Renal pelvis (tissue), 4 donors: Measurements from ENCODE around the gene DPP6. TPM values are rescaled to one million over a fixed set of nuclear protein-coding genes. Genes with fewer than 3 reads are reported as not detected.
"Not testable (repeated sequence)": the region's sequence is repeated elsewhere in the genome, so short reads cannot be mapped to it uniquely, and the experiment has no call there.

ENCODE experiments used
- DNase-seq: peaks from one replicate; pipeline ENCODE4 v3.0.0-alpha.2; 2013
- polyA plus RNA-seq, 3 donors: library from polyadenylated mRNA; unstranded; fragments of 120-200 nt; gene quantifications; one replicate each; pipeline ENCODE4 v1.2.1, GENCODE V29; 2013; ENCODE audit not compliant: insufficient read length in 3 of 3

DPP6 gene
- polyA plus RNA-seq, 3 donors = 33.5 to 49.0 (median 44.4) TPM

GRCh38 chr7:154058783-154059182 lies 6.6 kb downstream of the DPP6 start:
- not testable (repeated sequence) for DNase-seq

- not testable (repeated sequence) for DNase-seq
These were observed 8.4 kb downstream of the DPP6 start for GRCh38 chr7:154060551-154060950.

DNA sequence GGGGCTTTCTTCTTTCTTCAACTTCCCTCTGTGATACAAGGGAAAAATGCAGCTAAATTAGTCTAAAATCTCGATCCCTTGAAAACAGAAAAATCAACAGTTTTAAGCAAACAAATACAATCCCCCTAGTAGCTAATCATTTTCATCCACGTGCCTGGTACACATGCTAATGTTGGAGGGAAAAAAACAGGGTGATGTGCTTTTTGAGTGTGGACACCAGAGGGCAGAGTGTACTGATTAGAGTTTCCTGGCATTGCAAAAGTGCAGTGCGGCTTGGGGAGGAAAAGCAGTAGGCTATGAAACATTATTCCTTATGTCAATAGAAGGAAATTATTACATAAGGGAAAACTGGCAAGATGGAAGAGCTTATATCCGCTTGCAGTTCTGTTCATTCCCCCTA lies 19.6 kb downstream of the DPP6 start:
- DNase-seq = not testable (repeated sequence)

GRCh38 chr7:154072395-154073181 lies 20.4 kb downstream of the DPP6 start:
- DNase-seq = not testable (repeated sequence)

GRCh38 chr7:154078523-154078922 lies 26.3 kb downstream of the DPP6 start:
- DNase-seq = not testable (repeated sequence)

DNA sequence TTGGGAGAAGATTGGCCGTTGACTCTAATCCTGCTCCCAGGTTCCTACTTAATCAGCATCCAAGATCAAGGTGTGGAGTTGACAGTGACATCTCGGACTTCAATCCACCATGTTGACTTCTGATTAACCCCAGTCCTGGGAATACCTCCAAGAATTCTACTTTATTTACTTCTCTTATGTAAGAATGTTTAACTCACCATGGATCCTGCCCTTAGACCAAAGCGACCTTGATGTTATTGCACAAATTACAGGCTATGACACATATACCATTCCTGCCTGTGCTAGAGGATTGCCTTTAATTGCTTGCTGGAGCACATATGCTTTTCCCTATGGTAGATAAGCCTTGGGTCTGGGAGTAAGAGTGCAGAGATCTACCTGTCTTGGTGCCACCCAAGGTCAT lies 28.1 kb downstream of the DPP6 start:
- not testable (repeated sequence) for DNase-seq

- not testable (repeated sequence) for DNase-seq
These were observed 35.0 kb downstream of the DPP6 start for GRCh38 chr7:154087037-154087725.

DNA sequence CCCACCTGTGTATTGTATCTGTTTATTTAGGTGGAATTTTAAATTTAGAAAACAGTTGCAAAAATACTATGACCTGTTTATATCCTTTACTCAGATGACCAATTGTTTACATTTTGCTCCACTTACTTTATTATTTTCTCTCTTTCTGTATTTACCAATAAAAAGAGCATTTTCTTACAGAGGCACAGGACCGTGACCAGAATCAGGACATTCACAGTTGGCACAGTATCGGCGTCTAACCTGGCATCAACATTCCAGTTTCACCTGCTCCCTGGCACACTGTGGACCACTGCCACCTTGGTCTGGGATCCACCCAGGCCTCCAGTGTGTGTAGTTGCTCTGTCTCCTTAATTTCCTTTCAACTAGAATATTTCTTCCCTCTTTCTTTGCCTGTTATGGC lies 39.9 kb downstream of the DPP6 start:
- DNase-seq = not testable (repeated sequence)

DNA sequence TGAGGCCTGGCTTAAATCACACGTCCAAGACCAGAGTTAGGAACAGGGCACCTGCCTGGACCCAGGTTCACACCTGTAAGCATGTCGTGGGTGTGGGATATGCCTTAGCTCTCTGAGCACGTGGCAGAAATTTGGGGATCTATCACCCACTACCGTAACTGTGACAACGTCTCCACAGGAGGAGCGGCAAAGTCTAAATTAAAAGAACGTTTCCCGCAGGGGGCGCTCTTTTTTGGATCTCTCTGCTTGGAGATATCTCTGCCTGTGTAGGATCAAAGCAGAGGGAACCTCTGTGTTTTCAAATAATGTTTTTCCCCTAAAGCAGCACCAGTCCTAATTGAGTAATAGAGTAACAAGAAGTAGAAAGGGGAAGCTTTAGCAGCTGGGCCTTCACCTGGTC lies 43.0 kb downstream of the DPP6 start:
- DNase-seq = not testable (repeated sequence)

GRCh38 chr7:154105063-154105462 lies 52.9 kb downstream of the DPP6 start:
- DNase-seq = not testable (repeated sequence)

GRCh38 chr7:154109615-154110014 lies 57.4 kb downstream of the DPP6 start:
- DNase-seq = not testable (repeated sequence)

DNA sequence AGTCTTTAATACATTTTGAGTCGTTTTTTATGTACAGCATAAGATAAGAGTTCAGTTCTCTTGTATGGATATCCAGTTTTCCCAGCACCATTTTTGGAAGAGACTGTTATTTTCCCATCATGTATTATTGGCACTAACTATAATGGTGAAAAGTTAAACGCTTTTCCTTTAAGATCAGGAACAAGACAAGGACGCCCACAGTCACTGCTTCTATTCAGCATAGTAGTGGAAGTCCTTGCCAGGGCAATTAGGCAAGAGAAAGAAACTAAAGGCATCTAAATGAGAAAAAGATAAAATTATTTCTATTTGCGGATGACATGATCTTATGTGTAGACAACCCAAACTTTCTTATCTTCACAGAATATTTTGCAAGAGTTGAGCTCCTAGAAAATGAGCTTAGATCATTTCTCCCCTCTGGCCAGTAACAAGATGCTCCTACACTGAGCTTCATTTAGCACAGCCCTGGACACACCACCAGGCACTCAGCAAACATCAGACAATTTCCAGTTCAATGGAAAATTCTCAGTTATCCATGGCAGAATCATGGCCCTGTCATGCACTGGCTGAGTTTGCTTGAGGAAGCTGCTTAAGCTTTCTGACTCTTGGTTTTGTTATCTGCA lies 61.6 kb downstream of the DPP6 start:
- not testable (repeated sequence) for DNase-seq

DNA sequence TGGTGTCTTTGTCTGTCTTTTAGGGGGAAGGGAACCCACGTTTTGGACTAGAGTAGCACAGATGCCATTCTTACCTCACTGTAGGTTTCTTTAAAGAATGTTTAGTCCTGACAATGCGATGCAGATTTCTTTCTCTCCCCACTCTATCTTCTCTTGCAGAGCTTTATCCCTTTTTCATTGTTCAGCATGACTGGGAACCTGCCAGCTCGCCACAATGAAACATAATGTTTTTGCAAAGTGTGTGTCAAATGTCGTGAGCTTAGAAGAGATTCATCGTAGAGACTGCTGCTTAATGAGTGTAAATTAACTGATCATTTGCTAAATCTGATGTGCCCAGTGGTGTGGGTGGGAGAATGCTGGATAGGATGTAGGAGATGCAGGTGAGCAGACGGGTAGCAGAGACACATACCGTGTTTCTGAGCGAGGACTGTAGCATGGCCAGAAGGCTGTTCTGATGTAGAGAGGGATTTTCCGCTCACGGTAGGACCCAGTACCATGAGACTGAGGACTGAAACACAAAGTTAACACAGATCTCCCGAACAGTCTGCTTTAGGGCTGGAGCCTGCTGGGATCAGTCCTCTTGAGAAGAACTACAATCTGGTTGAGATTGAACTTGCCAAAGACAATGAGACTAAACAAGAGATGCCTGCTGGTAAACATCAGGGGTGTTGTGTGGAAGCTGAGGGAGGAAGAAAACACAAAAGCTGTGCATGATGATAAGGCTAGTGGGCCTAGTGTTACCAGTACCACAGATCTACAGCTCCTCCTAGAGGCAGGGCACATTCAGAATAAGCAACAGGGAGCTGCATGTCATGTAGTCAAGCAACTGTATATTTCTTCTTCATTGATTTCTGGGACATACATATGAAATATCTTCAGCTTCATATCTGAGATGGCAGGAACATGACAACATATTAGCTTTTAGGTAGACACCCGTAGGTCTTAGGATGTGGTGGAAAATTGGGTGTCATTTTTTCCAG lies 65.5 kb downstream of the DPP6 start:
- DNase-seq = not testable (repeated sequence)

DNA sequence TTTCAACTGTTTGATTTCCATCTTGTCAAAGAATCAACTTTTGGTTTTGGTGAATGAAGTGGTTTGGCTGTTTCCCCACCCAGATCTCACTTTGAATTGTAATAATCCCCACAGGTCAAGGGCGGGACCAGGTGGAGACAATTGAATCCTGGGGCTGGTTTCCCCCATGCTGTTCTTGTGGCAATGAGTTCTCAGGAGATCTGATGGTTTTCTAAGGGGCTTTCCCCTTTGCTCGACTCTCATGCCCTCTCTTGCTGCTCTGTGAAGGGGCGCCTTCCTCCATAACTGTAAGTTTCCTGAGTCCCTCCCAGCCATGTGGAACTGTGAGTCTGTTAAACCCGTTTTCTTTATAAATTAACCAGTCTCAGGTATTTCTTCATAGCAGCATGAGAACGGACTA lies 68.6 kb downstream of the DPP6 start:
- DNase-seq = not testable (repeated sequence)

- DNase-seq = not testable (repeated sequence)
These were observed 70.5 kb downstream of the DPP6 start for GRCh38 chr7:154122720-154123119.

GRCh38 chr7:154123397-154123796 lies 71.2 kb downstream of the DPP6 start:
- not testable (repeated sequence) for DNase-seq

GRCh38 chr7:154129142-154129541 lies 76.9 kb downstream of the DPP6 start:
- not testable (repeated sequence) for DNase-seq

GRCh38 chr7:154132617-154133016 lies 80.4 kb downstream of the DPP6 start:
- not testable (repeated sequence) for DNase-seq

DNA sequence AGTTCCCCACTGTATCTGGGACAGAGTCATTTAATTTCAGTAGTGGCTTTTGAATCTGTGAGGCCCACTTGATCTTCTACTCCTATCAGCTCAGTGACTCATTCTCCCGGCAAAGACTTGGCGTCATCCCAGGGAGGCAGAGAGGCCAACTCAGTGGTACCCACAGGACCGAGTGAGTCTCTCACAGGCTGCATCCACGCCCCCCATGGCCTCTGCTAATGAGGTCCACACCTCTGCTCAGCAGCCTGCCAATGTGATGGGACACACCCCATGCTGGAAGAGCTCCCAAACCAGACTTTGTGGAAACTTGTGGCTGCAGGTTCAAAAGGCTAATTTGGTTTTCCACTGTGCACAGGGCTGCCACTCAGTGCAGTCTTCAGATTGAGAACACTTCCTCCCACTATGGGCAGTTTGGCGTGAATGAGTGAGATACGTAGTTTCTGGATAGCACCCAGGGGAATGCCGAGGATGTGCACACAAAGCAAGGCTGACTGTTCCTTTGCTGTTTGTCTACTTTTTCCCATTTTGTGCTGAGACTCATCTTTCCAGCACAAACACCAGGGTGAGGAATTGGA lies 81.6 kb downstream of the DPP6 start:
- DNase-seq = not testable (repeated sequence)

- not testable (repeated sequence) for DNase-seq
These were observed 82.5 kb downstream of the DPP6 start for GRCh38 chr7:154134698-154135097.

DNA sequence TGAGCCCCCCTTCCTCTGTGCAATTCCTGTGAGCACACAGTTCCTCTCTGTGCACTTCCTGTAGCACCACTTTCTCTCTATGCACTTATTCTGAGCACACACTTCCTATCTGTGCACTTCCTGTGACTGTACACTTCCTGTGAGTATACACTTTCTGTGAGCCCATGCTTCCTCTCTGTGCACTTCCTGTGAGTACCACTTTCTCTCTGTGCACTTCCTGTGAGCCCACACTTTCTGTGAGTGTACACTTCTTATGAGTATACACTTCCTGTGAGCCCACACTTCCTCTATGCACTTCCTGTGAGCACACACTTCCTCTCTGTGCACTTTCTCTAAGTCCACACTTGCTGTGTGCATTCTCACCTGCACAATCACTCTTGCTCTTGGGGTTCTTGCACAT lies 83.4 kb downstream of the DPP6 start:
- not testable (repeated sequence) for DNase-seq
